ENCODE measurements around the gene CHRM4. TPM values are rescaled to one million over a fixed set of nuclear protein-coding genes. Genes with fewer than 3 reads are reported as not detected.
A peak's percentile ranks its signal among the peaks of the same experiment; 100 is the strongest.

CHRM4 gene
- total RNA-seq, 2 donors from 2014 or later: not detected

DNA sequence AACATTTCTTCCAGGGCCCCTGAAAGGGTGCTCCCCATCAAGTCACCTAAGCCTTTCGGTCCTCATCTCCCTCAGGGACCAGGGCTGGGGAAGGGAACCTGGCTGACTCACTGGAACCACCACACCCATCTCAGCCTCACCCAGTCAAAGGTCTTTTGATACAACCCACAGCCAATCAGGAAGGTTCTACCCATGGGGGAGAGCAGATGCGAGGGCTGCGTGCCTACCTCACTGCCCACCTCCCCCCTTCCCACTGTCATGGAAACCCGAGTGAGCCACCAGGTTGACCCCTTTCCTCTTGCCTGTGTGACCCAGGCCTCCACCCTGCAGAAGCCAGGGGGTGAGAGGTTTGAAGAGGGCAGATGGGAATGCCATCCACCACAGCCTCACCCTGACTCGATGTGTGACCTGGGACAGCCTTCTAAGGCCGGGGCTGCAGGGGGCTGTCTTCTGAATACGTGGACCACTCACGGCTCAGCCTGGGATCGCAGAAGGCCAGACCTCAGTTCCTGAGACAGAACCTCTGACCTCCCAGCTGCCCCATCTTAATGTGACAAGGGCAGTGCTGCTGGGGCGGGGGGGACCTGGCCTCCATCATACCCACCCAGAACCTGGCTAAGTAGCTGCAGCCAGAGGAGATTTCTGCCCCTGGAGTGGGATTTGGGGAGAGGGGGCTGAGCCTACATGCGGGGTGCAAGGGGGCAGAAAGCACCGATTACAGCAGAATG, 7.4 kb downstream of the CHRM4 start:
- no peak overlapping the region for H3K4me3 ChIP-seq
- peaks cover 31% of the 10 kb centered on the region for H3K4me1 ChIP-seq
- H3K27ac ChIP-seq: no peak overlapping the region
- TF ChIP-seq, protein P1, sequence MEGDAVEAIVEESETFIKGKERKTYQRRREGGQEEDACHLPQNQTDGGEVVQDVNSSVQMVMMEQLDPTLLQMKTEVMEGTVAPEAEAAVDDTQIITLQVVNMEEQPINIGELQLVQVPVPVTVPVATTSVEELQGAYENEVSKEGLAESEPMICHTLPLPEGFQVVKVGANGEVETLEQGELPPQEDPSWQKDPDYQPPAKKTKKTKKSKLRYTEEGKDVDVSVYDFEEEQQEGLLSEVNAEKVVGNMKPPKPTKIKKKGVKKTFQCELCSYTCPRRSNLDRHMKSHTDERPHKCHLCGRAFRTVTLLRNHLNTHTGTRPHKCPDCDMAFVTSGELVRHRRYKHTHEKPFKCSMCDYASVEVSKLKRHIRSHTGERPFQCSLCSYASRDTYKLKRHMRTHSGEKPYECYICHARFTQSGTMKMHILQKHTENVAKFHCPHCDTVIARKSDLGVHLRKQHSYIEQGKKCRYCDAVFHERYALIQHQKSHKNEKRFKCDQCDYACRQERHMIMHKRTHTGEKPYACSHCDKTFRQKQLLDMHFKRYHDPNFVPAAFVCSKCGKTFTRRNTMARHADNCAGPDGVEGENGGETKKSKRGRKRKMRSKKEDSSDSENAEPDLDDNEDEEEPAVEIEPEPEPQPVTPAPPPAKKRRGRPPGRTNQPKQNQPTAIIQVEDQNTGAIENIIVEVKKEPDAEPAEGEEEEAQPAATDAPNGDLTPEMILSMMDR (IDR thresholded peaks at IDR 0.05): no peak
- no peak for TF ChIP-seq POLR2A (IDR thresholded peaks at IDR 0.05)
- H3K9me3 ChIP-seq: no peaks in the 10 kb centered on the region
- H3K36me3 ChIP-seq (replicated peaks in 1 of 2; ENCODE audit: insufficient read depth in 1 of 2, low read depth in 2 of 2): no peaks in the 10 kb centered on the region
- DNase-seq: no peak
- intact Hi-C loops (cut with DNase I): no loop called here
- ATAC-seq: no peak
- 86 to 88% methylated on average over 7 to 12 of the region's 12 CpGs for WGBS, 2 donors
- H3K27me3 ChIP-seq: peaks cover 0 to 15% of the 10 kb centered on the region in 2 donors

DNA sequence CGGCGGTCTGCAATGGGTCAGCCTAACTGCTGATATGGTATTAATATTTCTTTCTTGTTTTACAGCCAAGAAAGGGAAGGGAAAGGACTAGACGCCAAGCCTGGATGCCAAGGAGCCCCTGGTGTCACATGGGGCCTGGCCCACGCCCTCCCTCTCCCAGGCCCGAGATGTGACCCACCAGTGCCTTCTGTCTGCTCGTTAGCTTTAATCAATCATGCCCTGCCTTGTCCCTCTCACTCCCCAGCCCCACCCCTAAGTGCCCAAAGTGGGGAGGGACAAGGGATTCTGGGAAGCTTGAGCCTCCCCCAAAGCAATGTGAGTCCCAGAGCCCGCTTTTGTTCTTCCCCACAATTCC, 8.2 kb downstream of the CHRM4 start:
- H3K27ac ChIP-seq: no peak overlapping the region
- no peak overlapping the region for H3K4me3 ChIP-seq
- ATAC-seq (no peak), DNase-seq (no peak)
- no peaks in the 10 kb centered on the region for H3K36me3 ChIP-seq (replicated peaks in 1 of 2; ENCODE audit: insufficient read depth in 1 of 2, low read depth in 2 of 2)
- WGBS, 2 donors: 77 to 81% methylated on average over 7 of the region's 7 CpGs
- intact Hi-C loops (cut with DNase I): no loop called here
- H3K27me3 ChIP-seq: peaks cover 0 to 10% of the 10 kb centered on the region in 2 donors
- peaks cover 28% of the 10 kb centered on the region for H3K4me1 ChIP-seq
- no peaks in the 10 kb centered on the region for H3K9me3 ChIP-seq
- TF ChIP-seq POLR2A (IDR thresholded peaks at IDR 0.05): no peak
- TF ChIP-seq, protein P1 (IDR thresholded peaks at IDR 0.05): no peak

DNA sequence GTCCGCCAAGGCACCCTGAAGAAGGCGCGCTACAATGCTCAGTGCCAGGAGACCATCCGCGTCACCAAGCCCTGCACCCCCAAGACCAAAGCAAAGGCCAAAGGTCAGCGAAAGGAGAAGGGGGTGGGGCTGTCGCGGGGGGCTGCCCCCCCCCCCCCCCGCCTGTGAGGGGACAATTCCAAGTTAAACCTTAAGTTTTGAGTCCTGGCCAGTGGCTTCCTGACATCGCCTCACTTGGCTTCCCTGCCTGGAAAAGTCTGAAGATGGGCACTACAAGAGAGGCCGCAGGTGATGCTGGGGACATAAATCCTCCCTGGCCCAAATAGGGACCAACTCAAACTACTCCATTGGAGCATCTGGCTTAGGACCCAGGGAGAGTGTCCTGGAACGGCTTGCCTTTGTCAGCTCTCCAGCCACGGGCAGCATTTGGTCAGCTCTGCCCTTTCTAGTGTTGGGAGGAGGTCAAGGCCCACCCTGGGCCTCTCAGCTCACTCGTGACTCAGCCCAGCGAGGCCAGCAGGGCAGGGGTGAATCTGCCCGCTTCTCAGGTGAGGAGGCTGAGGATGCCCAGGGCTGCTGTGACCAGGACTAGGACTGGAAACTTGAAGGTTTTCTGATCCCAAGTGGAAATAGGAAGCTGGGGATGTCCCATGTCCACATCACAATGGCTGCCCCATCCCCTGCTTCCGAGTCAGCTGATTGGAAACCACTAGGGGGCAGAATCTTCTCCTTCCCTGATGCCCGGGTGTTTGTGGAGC, 8.8 kb downstream of the CHRM4 start:
- H3K27me3 ChIP-seq: peaks cover 0 to 10% of the 10 kb centered on the region in 2 donors
- peaks cover 28% of the 10 kb centered on the region for H3K4me1 ChIP-seq
- DNase-seq: peak; percentile 40 to 53 (median 46)
- H3K27ac ChIP-seq: no peak overlapping the region
- intact Hi-C loops (cut with DNase I): no loop called here
- no peaks in the 10 kb centered on the region for H3K9me3 ChIP-seq
- TF ChIP-seq, protein P1 (IDR thresholded peaks at IDR 0.05): peak in 6 of 7 experiments; percentile 39 to 52 (median 45)
- no peak for TF ChIP-seq POLR2A (IDR thresholded peaks at IDR 0.05)
- ATAC-seq: no peak
- H3K36me3 ChIP-seq (replicated peaks in 1 of 2; ENCODE audit: insufficient read depth in 1 of 2, low read depth in 2 of 2): no peaks in the 10 kb centered on the region
- 56 to 67% methylated on average over 8 to 18 of the region's 18 CpGs for WGBS, 2 donors
- no peak overlapping the region for H3K4me3 ChIP-seq

DNA sequence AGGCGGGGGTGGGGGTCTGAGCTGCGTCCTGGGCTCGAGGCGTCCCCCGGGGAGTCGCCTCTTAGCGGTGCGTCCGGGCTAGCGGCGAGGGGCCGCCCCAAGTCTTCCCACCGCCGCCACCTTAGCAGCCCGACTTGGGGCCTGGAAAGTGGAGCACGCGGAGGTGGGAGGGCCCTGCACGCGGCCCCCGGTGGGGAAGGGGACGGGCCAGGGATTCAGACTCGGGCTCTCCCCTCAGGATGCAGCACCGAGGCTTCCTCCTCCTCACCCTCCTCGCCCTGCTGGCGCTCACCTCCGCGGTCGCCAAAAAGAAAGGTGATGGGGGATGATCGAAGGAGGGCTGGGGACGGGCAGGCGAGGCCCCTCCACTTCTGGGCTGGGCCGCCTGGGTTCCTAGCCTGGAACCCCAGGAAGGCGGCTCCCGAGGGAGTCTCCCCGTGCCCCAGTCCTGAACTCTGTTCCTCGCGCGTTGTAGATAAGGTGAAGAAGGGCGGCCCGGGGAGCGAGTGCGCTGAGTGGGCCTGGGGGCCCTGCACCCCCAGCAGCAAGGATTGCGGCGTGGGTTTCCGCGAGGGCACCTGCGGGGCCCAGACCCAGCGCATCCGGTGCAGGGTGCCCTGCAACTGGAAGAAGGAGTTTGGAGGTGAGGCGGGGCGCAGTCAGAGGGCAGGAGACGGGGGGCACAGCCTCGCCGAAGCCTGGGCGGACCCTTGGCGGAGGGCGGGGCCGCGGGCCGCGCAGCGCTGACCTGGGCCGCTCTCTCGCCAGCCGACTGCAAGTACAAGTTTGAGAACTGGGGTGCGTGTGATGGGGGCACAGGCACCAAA, 9.5 kb downstream of the CHRM4 start:
- 5 to 15% methylated on average over 13 to 66 of the region's 66 CpGs for WGBS, 2 donors
- Histone ChIP-seq H3K9me3 (no peaks in the 10 kb centered on the region), H3K36me3 (replicated peaks in 1 of 2; ENCODE audit: insufficient read depth in 1 of 2, low read depth in 2 of 2) (no peaks in the 10 kb centered on the region), H3K27ac (no peak overlapping the region), H3K27me3 (peaks cover 0 to 10% of the 10 kb centered on the region in 2 donors), H3K4me1 (peaks cover 28% of the 10 kb centered on the region), H3K4me3 (peak overlapping the region in 1 of 2 donors; percentile 31)
- ATAC-seq (peak; percentile 3), DNase-seq (no peak)
- intact Hi-C loops (cut with DNase I): no loop called here
- TF ChIP-seq, protein P1 (IDR thresholded peaks at IDR 0.05): no peak
- no peak for TF ChIP-seq POLR2A (IDR thresholded peaks at IDR 0.05)

Measured in body of pancreas (tissue), 4 donors.